ENCODE results near the gene P3H3. TPM values are rescaled to one million over a fixed set of nuclear protein-coding genes. Genes with fewer than 3 reads are reported as not detected.

Gene P3H3
- total RNA-seq, 1 experiment from 2014 or later: 2.2 TPM

- no peak for DNase-seq (ENCODE audit: low spot score)
Observed at GRCh38 chr12:6807170-6807569, 21.0 kb upstream of the P3H3 start.

GRCh38 chr12:6809056-6809455, 19.2 kb upstream of the P3H3 start:
- DNase-seq (ENCODE audit: low spot score): no peak

GRCh38 chr12:6810758-6811157, 17.4 kb upstream of the P3H3 start:
- no peak for DNase-seq (ENCODE audit: low spot score)

- DNase-seq (ENCODE audit: low spot score): no peak
Observed at GRCh38 chr12:6813363-6813762, 14.8 kb upstream of the P3H3 start.

GRCh38 chr12:6816598-6816997, 11.6 kb upstream of the P3H3 start:
- no peak for DNase-seq (ENCODE audit: low spot score)

GRCh38 chr12:6817098-6817497, 11.1 kb upstream of the P3H3 start:
- no peak for DNase-seq (ENCODE audit: low spot score)

GRCh38 chr12:6817662-6818157, 10.5 kb upstream of the P3H3 start:
- no peak for DNase-seq (ENCODE audit: low spot score)

- DNase-seq (ENCODE audit: low spot score): no peak
Observed at GRCh38 chr12:6818222-6818621, 10.0 kb upstream of the P3H3 start.

GRCh38 chr12:6818645-6819044, 9.6 kb upstream of the P3H3 start:
- no peak for DNase-seq (ENCODE audit: low spot score)

- DNase-seq (ENCODE audit: low spot score): no peak
Observed at GRCh38 chr12:6819106-6820030, 8.8 kb upstream of the P3H3 start.

GRCh38 chr12:6820166-6820565, 8.0 kb upstream of the P3H3 start:
- DNase-seq (ENCODE audit: low spot score): no peak

GRCh38 chr12:6821591-6822425, 6.4 kb upstream of the P3H3 start, which contains the start of gene GPR162:
TSS of gene GPR162 (plus strand) at chr12:6821821. CDS start at chr12:6823899, 2,078 bp downstream.
- DNase-seq (ENCODE audit: low spot score): no peak

- DNase-seq (ENCODE audit: low spot score): no peak
Observed at GRCh38 chr12:6822426-6823135, 5.6 kb upstream of the P3H3 start.

- DNase-seq (ENCODE audit: low spot score): no peak
Observed at GRCh38 chr12:6823182-6824084, 4.8 kb upstream of the P3H3 start.

- DNase-seq (ENCODE audit: low spot score): no peak
Observed at GRCh38 chr12:6824085-6824775, 4.0 kb upstream of the P3H3 start.

- no peak for DNase-seq (ENCODE audit: low spot score)
Observed at GRCh38 chr12:6824901-6825381, 3.3 kb upstream of the P3H3 start.

- peak; percentile 79 for DNase-seq (ENCODE audit: low spot score)
Observed at GRCh38 chr12:6825398-6826124, 2.6 kb upstream of the P3H3 start.

- no peak for DNase-seq (ENCODE audit: low spot score)
Observed at GRCh38 chr12:6826125-6826733, 2.0 kb upstream of the P3H3 start.
